Activated T-helper 9 cell treated with anti-CD3 and anti-CD28 coated beads, Interleukin-2, amount 50 U/mL, for 16 hours (primary cell): ENCODE results near the gene MYL9.
"Not testable (repeated sequence)": the region's sequence is repeated elsewhere in the genome, so short reads cannot be mapped to it uniquely, and the experiment has no call there.

Source experiments
- DNase-seq: peaks from one replicate; pipeline ENCODE4 v3.0.0-alpha.2; 2020; ENCODE audit warnings: low read depth

Gene MYL9

DNA sequence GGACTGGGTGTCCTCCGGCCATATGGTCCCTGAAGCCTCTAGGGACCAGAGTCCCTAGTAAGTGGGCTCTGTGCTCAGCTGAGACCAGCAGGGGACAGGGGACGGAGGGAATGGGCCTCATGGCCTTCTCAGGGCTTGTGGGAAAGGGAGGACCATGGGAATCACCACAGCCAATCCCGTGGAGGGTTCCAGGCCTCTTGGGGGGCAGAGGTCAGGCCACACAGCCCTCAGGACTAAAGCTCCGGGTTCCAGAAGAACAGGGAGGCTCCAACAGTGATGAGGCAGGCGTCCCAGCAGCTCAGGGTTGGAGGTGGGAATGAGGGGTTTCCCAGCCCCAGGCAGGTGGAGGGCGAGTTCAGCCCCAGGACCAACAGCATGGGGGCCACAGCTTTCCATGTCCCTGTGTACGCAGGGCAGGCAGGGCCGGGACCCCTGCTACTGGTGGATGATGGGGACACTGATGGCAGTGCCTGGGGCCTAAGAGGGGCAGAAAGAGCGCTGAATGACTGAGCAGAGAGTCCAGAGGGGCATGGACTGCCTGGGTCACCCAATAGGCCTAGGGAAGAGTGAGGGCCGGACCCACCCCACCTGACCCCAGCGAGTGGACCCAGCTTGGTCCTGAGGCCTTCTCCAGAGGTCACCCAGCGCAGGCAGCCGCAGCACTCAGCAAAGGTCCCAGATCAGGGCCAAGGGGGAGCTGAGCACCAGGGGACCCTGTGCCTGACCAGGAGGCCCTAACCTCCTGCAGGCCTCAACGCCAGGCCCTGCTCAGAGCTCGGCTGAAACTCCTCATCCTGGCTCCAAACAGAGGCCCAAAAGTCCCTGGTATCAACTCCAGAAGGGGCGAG lies 8.8 kb downstream of the MYL9 start:
- no peak for DNase-seq

DNA sequence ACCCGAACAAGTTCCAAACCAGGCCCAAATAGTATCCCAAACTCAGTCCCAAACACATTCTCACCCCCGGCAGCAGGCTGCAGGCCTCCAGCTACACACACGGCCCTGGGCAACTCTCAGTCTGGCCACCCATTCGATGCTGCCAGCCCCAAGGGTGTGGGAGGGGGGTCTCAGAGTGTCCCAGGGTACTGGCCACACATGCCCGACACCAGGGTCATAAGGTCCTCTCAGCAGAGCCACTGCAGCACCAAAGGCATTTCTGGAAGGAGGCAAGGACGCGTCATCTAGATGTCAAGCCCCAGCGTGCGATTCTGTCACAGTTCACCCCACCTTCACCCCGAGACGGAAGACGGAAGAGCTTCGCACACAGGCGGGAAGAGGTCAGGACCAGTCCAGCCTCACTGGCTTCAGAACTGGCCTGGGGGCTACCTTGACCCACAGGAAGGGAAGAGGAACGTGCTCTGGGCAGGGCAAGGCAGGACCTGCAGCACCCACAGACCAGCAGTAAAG lies 9.5 kb downstream of the MYL9 start:
- DNase-seq, result no peak

DNA sequence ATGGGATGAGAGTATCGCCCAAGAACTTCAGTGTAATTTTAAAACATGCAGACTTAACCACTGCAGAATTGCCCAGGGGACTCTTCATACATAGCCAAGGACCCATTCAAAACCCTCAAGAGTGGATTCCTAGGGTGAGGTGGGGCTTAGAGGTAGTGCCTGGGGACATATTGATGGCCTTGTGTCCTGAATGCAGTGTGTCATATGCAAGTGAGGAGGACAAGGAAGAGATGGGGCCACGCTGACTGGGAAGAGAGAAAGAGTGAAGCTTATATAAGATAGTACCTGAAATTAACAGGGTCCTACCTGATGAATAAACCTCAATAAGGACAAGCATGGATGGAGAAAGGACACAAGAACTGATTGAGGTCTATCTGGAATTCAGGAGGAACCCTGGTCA lies 13.9 kb downstream of the MYL9 start:
- no peak for DNase-seq

DNA sequence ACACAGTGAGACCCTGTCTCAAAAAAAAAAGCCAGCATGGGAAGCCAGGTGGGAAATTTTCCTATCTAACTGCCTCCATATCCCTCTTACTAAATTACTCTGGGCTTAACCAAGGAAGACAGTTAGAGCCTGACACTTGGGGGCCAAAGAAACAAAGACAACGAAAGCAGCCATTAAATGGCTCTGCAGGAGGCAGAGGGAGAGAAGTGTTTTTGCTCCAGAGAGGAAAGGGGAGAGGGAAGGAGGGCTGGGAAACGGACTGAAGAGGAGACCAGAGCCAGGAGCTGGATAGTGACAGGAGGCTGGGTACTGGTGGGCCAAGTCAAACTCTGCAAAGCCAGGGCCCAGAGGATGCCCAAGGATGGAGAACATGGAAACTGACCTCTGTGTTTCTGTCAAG lies 21.4 kb downstream of the MYL9 start:
- DNase-seq, result no peak

DNA sequence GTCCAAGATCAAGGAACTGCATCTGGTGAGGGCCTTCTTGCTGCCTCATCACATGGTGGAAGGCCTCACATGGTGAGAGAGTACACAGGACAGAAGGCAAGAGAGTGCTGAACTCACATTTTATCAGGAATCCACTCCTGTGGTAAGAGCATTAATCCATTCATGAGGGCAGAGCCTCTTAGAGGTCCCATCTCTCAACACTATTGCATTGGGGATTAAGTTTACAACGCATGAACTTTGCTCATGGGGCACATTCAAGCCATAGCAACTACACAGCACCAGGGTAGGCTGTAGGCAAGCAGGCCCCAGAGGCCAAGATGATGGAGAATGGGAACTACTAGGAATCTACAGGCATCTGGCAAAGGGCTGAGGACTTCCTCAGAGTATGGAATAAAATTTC lies 22.1 kb downstream of the MYL9 start:
- DNase-seq, result no peak

DNA sequence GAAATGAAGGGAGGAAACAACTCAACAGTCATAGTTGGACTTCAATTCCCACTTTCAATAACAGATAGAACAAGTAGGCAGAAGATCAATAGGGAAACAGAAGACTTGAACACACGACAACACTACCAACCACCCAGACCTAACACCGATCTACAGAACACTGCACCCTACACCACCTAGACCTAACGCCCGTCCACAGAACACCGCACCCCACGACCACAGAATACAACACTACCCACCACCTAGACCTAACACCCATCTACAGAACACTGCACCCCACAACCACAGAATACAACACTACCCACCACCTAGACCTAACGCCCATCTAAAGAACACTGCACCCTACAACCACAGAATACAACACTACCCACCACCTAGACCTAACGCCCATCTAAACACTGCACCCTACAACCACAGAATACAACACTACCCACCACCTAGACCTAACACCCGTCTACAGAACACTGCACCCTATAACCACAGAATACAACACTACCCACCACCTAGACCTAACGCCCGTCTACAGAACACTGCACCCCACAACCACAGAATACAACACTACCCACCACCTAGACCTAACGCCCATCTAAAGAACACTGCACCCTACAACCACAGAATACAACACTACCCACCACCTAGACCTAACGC lies 22.9 kb downstream of the MYL9 start:
- not testable (repeated sequence) for DNase-seq

DNA sequence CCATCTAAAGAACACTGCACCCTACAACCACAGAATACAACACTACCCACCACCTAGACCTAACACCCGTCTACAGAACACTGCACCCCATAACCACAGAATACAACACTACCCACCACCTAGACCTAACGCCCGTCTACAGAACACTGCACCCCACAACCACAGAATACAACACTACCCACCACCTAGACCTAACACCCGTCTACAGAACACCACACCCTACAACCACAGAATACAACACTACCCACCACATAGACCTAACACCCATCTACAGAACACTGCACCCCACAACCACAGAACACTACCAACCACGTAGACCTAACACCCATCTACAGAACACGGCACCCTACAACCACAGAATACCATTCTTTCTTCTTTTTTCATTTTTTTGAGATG lies 23.4 kb downstream of the MYL9 start:
- not testable (repeated sequence) for DNase-seq

DNA sequence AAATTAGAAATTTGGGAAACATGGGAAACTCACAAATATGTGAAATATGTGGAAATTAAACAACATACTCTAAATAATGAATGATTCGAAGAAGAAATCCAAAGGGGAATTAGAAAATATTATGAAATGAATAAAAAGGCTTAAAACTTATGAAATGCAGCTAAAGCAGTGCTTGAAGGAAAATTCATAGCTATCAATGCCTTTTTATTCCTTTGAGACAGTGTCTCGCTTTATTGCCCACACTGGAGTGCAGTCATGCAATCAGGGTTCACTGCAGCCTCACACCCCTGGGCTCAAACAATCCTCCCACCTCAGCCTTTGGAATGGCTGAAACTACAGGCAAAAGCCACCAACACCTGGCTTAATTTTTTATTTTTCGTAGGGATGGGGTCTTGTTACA lies 24.2 kb downstream of the MYL9 start:
- DNase-seq, result no peak

DNA sequence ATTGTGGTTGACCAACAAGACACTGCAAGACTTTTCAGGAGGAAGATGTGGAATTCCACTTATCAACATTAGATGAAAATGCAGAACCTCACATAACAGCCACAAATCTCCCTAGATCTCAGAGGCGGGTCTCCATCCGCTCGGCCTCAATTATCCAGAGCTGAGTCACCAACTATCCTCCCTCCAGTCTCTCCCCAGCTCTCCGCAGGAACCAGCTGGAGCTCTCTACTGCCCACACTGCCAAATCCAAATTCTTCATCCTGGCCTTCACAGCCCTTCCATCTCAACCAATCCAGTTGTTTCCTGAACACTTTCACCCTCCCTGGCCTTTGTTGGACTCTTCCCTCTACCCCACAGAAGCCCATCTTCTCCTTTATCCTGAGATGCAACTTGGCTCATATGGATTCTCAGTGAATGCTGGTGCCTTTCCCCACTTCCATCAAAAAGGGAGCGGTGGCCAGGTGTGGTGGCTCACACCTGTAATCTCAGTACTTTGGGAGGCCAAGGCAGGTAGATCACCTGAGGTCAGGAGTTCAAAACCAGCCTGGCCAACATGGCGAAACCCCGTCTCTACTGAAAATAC lies 28.6 kb downstream of the MYL9 start:
- DNase-seq, result no peak

DNA sequence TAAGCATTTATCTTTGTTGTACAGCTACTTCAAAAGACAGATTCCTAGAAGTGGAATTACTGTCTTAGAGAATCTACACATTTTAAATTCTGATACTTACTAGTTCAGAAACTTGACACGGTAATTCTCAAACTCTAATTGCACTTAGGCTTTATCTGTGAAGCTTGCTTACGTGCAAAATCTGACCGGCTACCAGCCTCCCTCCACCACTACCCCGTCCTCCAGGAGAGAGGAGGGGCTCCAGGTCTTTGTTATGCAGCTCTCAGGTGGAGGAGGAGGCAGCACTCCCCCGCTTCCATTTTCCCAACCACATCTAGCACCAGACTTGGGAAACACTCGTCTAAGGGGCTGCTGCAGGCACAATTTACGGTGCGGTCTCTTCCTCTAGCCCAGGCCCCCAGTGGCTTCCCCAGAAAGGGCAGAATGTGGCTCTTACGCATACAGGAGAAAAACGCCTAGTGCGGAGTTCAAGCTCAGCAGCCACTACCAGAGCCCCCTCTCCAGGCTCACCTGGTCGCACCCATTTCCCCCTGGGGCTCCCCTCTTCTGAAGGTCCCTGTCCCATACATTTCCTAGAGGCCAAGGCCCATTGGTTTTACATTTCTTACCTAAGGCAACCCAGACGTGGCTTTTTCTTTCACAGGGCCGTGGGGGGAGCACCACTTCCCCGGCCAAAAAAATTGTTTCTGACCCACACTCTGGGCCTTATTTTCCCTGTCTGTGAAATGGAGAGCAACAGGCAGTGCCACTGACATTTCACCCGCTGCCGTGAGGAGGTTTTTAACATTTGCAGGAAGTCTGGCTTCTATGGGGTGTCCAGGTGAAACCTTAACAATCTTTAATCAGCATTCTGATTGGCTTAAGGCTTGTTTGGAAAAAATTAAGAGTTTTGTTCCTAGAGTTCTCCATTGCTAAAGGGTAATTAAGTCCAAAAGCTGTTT lies 30.5 kb downstream of the MYL9 start:
- no peak for DNase-seq

DNA sequence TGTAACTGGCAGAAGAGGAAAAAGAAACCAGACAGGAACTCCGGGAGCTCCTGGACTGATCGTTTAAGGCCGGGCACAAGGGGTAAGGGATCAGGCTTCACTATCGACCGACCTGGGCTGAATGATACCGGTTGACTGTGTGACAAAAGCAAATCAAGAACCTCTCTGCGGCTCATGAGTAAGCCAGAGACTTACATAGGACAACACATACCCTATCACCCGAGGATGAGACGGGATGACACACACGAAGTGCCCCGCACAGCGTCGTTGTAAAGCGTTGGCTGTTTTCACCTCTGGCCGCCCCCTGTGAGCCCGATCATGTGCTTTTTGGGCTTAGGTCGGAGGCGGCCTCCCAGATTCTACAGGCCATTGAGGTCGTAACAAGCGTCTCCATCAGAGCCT lies 31.4 kb downstream of the MYL9 start:
- DNase-seq, result peak; percentile 61

DNA sequence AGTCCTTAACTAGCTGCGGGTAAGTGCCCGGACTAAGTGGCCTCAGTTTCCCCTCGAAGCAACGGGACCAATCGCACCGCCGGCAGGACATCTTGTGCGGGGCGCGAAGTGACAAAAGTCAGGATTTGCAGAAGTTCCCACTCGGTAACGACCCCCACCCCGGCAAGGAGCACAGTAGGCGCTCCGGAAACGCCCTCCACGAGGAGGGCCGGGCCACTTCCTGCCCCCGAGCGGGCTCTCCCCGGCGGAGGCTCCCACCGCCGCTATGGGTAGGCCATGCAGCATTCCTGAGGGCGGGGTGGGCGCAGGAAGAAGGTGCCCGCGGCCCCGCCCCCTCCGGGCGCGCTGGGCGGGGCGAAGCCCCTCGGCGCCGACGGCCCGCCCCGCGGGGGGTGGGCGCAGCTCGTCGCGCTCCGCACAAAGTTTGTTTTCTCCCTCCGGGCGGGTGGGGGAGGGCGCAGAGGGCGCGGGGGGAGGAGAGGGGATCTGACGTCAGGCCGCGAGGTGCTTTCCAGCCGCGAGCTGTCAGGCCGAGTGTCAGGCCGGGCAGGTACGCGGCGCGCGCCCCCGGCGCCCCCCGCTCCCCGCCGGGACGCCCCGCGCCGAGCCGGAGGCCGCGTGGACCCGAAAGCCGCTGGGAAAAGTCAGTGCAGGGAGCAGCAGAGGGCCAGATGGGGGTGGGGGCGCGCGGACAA lies 31.9 kb downstream of the MYL9 start, which contains the start of gene TGIF2:
TSS of gene TGIF2 (plus strand) at position 495 of the 695 bp plus-strand sequence. CDS start 5,178 bp downstream, outside the sequence.
- peak; percentile 84 for DNase-seq

DNA sequence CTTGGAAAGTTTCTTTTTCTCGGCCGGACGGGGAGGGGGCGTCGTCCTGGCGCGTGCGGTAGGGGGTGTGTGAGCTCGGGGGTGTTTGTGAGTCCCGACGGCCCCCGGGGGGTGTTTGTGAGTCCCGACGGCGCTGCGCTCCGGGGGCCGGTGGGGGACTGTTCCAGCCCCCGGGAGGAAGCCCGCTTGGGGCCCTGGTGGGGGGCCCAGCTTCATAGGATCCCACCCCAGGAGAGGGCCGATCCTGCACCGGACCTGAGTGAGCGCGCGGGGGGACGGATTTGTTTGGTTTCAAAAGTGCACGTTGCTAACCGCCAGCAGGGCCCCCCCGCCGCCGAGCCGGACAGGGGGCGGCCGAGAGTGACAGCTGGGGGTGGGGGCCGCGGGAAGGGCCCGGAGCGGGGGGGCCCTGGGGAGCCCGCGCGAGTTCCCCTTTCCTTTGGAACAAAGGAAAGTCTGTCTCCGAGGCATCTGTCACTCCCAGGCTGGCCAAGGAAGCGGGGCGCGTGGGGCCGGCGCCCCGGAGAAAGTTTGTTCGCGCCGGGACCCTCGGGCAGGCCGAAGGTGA lies 32.6 kb downstream of the MYL9 start:
- DNase-seq, result peak; percentile 17

DNA sequence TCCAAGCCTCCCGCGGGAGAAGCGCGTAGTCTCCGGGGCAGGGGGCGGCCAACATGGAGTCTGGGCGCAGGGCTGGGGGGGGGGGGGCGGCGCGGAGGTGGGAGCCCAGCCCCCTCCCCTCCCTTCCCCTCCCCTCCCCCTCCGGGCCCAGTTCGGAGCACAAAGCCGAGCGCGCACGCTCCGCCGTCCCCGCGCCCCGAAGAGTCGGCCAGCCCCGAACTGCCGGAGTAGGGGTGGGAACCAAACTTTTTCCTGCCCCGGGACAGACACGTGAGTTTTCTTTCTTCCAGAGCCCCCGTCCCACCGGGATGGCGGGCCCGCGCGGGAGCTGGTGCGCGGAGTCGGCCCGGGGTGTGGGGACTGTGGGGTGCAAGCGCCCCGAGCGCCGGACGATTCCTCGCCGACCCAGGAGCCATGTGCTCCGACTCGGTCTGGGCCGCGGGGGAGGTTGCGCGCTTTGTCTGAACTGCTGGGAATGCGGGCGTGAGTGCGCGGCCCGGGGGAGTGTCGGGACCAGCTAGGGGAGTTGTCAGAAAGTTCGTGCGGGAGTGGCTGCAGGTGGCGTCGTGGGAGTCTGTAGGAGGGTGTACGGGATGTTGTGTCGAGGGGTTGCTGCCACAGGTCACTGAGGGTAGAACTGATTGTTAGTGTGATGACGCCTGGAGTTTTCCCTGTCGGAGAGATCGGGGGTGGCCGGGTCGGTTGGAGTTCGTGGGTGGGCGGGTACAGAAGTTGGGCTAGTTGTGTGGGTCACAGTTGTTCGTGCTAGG lies 33.2 kb downstream of the MYL9 start:
- DNase-seq, result peak; percentile 28

DNA sequence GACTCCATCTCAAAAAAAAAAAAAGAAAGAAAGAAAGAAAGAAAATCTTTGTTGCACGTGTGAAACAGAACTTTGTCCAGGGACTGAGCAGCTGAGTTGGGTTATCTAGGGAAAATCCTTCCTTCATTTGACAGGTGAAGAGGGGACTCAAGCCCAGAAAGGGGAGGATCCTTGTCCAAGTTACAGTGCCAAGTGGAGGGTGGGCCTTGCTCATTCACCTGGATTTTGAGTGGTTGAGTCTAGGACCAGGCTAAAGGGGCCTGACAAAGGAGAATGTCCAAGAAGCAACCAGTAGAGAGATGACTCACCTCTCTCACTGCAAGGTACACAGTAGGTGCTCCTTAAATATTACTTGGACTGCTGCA lies 34.7 kb downstream of the MYL9 start:
- DNase-seq, result no peak

DNA sequence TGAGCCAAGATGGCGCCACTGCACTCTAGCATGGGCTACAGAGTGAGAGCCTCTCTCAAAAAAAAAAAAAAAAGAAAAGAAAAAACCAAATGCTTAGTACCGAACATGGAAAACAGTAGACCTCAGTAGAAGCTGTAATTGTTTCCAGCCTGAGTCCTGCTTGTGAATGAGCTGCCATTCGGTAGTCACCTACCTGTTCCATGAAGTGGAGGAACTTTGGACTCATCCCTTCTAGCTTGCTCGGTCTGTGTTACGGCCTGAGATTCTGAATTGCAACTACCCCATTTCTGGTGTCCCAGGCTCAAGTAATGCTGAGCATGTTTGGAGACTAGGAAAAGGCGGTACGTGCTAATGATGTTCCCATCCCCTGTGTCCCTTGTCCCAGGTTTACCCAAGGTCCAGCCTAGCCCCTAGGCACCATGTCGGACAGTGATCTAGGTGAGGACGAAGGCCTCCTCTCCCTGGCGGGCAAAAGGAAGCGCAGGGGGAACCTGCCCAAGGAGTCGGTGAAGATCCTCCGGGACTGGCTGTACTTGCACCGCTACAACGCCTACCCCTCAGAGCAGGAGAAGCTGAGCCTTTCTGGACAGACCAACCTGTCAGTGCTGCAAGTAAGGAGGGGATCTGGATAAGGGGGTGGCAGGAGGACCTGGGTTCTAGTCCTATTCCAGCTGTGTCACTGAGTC lies 37.2 kb downstream of the MYL9 start:
- no peak for DNase-seq

DNA sequence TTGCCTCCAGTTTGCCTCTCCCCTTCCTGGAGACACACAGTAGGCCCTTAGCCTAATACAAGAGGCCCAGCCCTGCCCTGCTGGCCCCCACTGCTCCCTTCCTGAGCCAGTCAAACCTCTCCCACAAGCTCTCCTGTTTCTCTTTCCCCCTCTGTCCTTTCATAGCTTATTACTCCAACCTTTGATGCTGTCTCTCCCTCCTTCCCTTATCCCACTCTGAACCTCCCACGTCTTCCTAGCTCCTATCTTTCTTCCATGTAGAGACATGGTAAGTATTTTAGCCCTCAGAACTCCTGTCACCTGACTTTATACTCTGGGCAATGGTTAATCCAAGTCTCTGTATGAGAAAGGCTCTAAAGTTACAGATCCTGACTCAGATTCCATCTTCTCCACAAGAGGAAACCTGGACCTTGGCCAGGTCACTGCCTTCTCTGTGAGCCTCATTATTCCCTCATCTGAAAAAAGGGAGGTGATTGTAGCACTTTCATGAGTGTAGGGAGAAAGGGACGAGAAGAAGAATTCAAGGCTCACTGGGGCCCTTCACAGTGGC lies 38.8 kb downstream of the MYL9 start:
- DNase-seq, result no peak

DNA sequence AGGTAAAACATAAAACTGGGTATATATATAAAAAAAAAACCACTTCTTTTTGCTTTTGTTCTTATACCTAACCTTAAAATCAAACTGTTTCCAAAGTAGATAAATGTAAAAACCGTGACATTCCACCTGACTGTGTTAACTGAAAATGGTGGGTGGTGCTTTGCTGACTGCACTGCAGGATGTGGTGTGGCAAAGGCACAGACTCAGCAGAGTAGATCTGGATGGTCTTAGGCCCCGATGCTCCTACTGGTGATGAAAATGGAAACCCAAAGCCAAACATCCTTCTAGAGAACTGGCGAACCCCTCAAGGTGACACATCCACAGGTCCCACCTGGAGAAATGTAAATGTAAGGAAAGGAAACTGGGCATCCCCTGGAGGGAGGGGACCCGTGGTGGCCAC lies 41.0 kb downstream of the MYL9 start:
- DNase-seq, result no peak

DNA sequence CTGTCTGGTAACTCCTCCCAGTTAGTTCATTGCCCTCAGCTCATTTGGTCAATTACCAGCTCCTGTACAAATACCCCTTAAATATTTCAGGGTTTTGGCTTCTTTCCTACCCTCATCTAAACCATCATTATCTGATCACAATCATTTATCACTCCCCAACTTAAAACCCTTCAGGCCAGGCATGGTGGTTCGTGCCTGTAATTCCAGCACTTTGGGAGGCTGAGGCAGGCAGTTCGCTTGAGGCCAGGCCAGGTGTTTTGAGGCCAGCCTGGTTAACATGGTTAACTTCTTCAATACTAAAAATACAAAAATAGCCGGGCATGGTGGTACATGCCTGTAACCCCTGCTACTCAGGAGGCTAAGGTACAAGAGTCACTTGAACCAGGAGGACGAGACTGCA lies 41.5 kb downstream of the MYL9 start:
- DNase-seq, result no peak
